Activated naive CD4-positive, alpha-beta T cell treated with anti-CD3 and anti-CD28 coated beads for 36 hours (primary cell): ENCODE measurements around the gene OSBPL3. TPM values are rescaled to one million over a fixed set of nuclear protein-coding genes. Genes with fewer than 3 reads are reported as not detected.
"Not testable (repeated sequence)": the region's sequence is repeated elsewhere in the genome, so short reads cannot be mapped to it uniquely, and the experiment has no call there.

Experiments
- CTCF ChIA-PET: fragments of 350-600 bp; sonication (Branson Sonifier 250); formaldehyde crosslinking; loops from one replicate; lab custom pipeline; 2021; ENCODE audit warnings: antibody characterized with exemption; lab: Charles Lee
- DNase-seq: peaks from one replicate; pipeline ENCODE4 v3.0.0-alpha.2; 2020
- H3K27ac Mint-ChIP-seq: one replicate; pipeline ENCODE4 v1.8.0; 2021; ENCODE audit warnings: mild to moderate bottlenecking, mixed read lengths
- H3K27me3 Mint-ChIP-seq: one replicate; pipeline ENCODE4 v1.8.0; 2021; ENCODE audit warnings: low read depth, mixed read lengths
- H3K36me3 Mint-ChIP-seq: one replicate; pipeline ENCODE4 v1.8.0; 2021; ENCODE audit warnings: low read depth, mixed read lengths
- H3K4me1 Mint-ChIP-seq: one replicate; pipeline ENCODE4 v1.8.0; 2021; ENCODE audit warnings: low read depth, mixed read lengths
- H3K4me3 Mint-ChIP-seq: one replicate; pipeline ENCODE4 v1.8.0; 2021; ENCODE audit warnings: mild to moderate bottlenecking, moderate library complexity, mixed read lengths
- H3K9me3 Mint-ChIP-seq: one replicate; pipeline ENCODE4 v1.8.0; 2021; ENCODE audit warnings: mixed read lengths
- intact Hi-C: fragments of 100-400 bp; cut with micrococcal nuclease; formaldehyde crosslinking; loops from one replicate; pipeline ENCODE4 v1.15.1; 2023
- total RNA-seq, 2 experiments: library from RNA; stranded (reverse); gene quantifications; one replicate each; pipeline ENCODE4 v1.2.3, GENCODE V29; 2021

The OSBPL3 gene
- total RNA-seq, 2 experiments from 2014 or later = 25.1 to 27.9 TPM

DNA sequence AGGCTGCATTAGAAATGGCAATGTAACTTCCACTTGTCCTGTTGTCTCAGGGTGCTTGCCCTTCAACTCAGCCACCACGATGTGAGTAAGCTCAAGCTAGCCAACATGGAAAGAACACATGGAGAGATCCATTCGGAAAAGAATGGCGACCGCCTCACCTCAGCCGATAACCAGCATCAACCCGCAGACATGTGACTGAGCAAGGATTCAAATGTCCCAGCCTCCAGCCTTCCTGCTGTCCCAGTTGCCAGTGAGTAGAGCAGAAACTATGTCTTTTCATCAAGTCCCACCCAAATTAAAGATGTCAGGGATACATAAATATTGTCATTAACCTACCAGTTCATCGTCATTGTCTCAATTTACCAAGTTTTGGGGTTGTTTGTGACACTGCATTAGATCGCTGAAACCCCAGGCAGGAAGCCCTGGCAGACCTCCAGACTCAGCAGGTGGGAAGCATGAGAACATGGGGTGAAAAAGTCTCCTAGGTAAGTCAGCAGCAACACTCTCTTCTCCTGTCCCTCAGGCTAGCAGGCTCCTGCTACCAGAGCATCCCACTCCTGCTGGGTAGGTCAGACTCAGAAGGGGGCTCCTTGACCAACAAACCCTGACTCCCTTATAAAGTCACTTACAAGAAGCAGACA lies 67.0 kb downstream of the OSBPL3 start:
- Mint-ChIP-seq H3K36me3 (peaks cover 3% of the 10 kb centered on the region), H3K9me3 (no peaks in the 10 kb centered on the region), H3K27me3 (no peaks in the 10 kb centered on the region), H3K4me3 (no peak overlapping the region), H3K27ac (no peak overlapping the region), H3K4me1 (peaks cover 80% of the 10 kb centered on the region)
- no peak for DNase-seq
- CTCF ChIA-PET = interaction anchor here (1.0 kb wide), 1 partner anchor 92 kb away, joined by 3 read pairs; no protein-coding TSS in a partner anchor
- intact Hi-C loops = loop anchor here (10.0 kb wide), 1 partner anchor 338 kb away; the partner anchor contains the start of gene PALS2

DNA sequence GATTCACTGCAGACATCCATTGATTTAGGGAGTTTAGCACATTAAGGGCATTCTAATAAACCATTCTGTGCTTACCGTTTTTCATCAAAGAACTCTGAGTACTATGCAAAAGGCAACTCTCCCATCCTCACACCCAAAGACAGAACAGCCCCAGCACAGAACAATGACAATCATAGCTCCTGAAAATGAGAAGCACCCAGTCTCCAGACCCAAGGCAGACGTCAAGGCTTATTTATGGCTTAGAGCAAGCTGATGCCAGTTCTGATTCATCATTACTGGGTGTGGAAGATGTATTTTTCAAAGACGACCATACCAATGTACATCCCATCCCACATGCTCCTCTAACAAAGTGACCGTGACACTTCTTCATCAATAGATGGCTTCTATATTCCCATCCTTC lies 67.6 kb downstream of the OSBPL3 start:
- Mint-ChIP-seq H3K27me3 (no peaks in the 10 kb centered on the region), H3K36me3 (peaks cover 3% of the 10 kb centered on the region), H3K27ac (no peak overlapping the region), H3K4me3 (no peak overlapping the region), H3K4me1 (peaks cover 74% of the 10 kb centered on the region), H3K9me3 (no peaks in the 10 kb centered on the region)
- CTCF ChIA-PET = interaction anchor here (1.0 kb wide), 1 partner anchor 92 kb away, joined by 3 read pairs; no protein-coding TSS in a partner anchor
- intact Hi-C loops = loop anchor here (10.0 kb wide), 1 partner anchor 338 kb away; the partner anchor contains the start of gene PALS2
- DNase-seq = no peak

DNA sequence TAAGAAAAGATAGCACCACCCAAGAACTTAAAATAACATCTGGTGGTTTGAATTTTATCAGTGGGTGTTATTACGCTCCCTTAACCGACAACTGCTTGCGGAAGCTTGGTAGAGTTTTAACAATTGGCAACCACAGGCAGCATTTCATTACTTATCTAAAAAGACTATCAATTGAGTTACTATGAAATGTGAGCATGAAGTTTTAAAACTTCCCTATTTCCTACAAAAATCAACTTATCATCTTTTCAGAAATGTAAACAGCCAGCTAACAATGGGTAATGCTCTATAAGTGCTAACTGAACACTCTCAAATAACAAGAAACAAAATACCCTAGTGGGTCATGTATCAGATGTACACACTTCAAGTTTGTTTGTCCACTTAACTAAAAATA lies 68.8 kb downstream of the OSBPL3 start:
- H3K4me1 Mint-ChIP-seq = peaks cover 64% of the 10 kb centered on the region
- DNase-seq = no peak

DNA sequence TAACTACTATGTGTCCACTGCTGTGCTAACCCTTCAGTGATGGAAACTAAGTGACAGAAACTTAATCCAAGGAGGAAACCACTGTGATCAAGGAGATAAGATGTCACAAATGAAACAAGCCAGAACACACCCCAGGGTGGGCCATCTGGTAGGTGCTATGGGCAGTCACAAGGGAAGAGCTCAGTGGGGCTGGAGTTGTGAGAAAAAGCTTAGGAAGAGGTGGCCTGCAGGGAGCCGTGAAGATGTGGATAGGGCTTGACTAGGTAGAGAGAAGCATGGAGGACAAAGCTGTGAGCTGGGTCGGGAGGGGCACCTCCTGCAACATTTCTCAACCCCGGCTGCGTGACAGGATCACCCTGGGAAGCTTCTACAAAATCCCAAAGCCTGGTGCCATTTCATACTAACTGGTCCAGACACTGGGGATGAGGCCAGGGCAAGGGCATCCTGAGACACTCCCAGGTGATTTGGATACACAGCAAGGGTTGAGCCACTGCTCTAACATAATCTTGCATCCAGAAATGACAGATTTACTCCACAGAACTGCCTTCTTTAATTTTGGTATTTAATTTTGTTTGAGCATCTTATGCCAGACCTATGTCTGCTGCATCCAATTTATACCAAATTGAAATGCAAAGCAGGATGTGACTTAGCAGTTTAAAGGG lies 69.3 kb downstream of the OSBPL3 start:
- Mint-ChIP-seq H3K27ac (peak overlapping the region; percentile 76), H3K27me3 (no peaks in the 10 kb centered on the region), H3K36me3 (no peaks in the 10 kb centered on the region), H3K9me3 (no peaks in the 10 kb centered on the region), H3K4me1 (peaks cover 58% of the 10 kb centered on the region), H3K4me3 (peak overlapping the region; percentile 11)
- DNase-seq = no peak
- intact Hi-C loops = loop anchor here (10.0 kb wide), 1 partner anchor 336 kb away; the partner anchor contains the start of gene PALS2
- CTCF ChIA-PET = interaction anchor here (1.0 to 1.5 kb wide), 3 partner anchors 30 to 98 kb away, joined by 3 to 4 read pairs (median 3); no protein-coding TSS in a partner anchor

More for the DNA sequence above, 68.8 kb downstream of the OSBPL3 start:
- Mint-ChIP-seq H3K4me3 (no peak overlapping the region), H3K27me3 (no peaks in the 10 kb centered on the region), H3K9me3 (no peaks in the 10 kb centered on the region), H3K36me3 (no peaks in the 10 kb centered on the region), H3K27ac (peak overlapping the region; percentile 76)
- CTCF ChIA-PET = interaction anchor here (0.6 to 1.5 kb wide), 4 partner anchors 14 to 99 kb away, joined by 3 to 4 read pairs (median 3); no protein-coding TSS in a partner anchor
- intact Hi-C loops = loop anchor here (10.0 kb wide), 1 partner anchor 336 kb away; the partner anchor contains the start of gene PALS2

DNA sequence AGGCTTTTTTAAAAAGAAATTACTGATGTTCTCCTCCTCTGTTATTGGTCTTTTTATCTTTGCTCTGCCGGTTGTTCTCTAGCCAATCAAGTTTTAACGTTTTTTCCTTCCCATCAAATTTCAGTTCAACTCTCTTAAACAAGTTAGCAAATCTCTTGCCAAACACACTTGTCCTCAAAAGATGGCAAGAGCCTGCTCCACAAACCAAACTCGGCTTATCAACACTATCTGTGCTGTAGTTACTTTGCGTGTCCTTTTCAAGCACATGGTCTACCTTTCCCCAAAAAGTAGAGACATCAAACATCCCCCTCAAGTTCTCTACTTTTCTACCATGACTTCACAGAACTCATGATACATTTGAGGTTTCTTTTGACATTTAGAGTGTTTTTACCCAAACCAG lies 71.3 kb downstream of the OSBPL3 start:
- no peak overlapping the region for H3K27ac Mint-ChIP-seq
- no peak for DNase-seq
- H3K27me3 Mint-ChIP-seq = no peaks in the 10 kb centered on the region
- H3K4me3 Mint-ChIP-seq = no peak overlapping the region
- H3K4me1 Mint-ChIP-seq = peaks cover 44% of the 10 kb centered on the region
- intact Hi-C loops = loop anchor here (10.0 kb wide), 2 partner anchors 1314 to 1374 kb away; partner anchors contain the start of genes CCDC126 and TRA2A
- H3K9me3 Mint-ChIP-seq = no peaks in the 10 kb centered on the region
- CTCF ChIA-PET = interaction anchor here (1.0 to 1.8 kb wide), 5 partner anchors 10 to 120 kb away, joined by 3 to 8 read pairs (median 3); partner anchors contain the start of gene OSBPL3
- H3K36me3 Mint-ChIP-seq = peaks cover 8% of the 10 kb centered on the region

DNA sequence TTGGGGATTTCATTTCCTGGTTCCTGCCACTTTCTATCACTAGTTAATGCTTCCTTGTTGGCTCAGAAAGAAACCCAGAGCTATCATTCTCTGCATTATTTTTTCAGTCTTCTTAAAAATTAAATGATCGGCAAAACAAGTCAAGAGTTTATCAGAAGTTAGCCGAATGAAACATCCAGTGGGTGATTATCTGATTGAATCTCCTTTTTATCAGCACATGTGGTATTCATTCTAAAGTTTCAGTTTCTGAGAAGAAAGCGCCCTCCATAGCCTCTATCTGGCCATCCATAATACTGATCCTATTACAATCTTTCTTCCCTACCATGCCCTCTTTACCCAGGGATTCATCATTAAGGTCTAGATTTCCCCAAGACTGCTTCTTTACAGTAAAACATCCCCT lies 71.8 kb downstream of the OSBPL3 start:
- intact Hi-C loops = loop anchor here (10.0 kb wide), 2 partner anchors 1313 to 1373 kb away; partner anchors contain the start of genes CCDC126 and TRA2A
- Mint-ChIP-seq H3K4me3 (no peak overlapping the region), H3K36me3 (peaks cover 8% of the 10 kb centered on the region), H3K9me3 (no peaks in the 10 kb centered on the region), H3K27ac (no peak overlapping the region), H3K4me1 (peaks cover 39% of the 10 kb centered on the region), H3K27me3 (no peaks in the 10 kb centered on the region)
- CTCF ChIA-PET = interaction anchor here (1.0 to 1.8 kb wide), 4 partner anchors 71 to 121 kb away, joined by 3 to 8 read pairs (median 4); partner anchors contain the start of gene OSBPL3
- DNase-seq = no peak

DNA sequence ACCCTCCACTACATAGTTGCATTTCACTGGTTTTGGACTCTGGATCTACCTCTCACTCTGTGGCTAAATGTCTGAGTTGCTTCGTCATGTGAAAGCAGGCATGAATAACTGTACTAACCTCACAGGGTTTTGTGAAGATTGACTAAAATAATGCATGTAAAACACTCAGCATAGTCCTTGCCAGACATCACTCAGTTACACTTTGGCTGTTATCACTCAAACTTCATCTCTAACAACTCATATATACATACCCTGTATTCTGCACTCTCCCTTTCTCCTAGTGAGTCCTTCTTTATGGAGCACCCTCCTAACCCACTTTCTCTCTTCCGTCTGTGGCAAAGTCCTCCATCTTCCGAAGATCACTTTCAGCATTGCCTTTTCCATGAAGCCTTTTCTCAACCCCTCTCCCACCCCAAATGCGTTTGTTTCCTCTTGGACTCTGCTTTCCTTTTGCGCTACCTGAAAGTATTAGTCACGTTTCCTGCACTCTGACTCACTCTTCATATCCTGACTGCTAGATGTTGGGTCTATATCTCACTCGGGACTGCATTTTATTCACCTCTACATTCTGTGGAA lies 72.6 kb downstream of the OSBPL3 start:
- CTCF ChIA-PET = interaction anchor here (0.8 to 1.8 kb wide), 3 partner anchors 8 to 122 kb away, joined by 3 to 8 read pairs (median 5); partner anchors contain the start of gene OSBPL3
- Mint-ChIP-seq H3K27me3 (no peaks in the 10 kb centered on the region), H3K9me3 (no peaks in the 10 kb centered on the region)

DNA sequence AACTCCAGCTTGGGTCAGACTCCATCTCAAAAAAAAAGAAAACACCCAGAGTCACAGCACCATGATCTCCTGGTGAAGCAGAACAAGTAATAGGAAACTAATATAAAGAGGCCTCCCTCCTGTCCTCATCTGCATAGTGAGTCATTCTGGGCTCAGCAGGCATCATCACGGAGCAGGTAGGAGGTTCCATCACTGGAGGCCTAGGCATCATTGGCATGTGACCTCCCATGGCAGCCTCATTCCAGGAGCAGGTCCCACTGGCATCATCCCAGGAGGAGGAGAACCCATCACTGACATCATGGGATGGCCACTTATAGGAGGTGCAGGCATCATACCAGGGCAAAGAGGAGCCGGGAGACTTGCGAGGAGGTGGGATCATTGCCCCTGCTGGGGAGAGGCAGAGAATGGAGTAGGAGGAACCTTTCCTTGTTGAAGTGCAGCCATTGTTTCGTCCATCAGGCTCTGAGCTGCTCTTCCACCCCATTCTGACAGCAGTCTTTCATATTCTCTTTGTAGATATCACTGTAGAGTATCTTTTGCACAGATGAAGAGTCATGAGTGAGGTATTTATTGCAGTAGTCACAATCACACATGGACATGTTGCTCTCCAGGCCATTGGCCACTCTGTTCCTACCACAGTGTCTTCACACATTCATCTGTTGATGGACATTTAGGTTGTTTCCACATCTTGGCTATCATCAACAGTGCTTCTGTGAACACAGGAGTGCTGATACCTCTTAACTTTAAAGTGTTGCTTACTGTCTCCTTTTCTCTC lies 73.8 kb downstream of the OSBPL3 start:
- peaks cover 8% of the 10 kb centered on the region for H3K36me3 Mint-ChIP-seq

More for the DNA sequence above, 72.6 kb downstream of the OSBPL3 start:
- intact Hi-C loops = loop anchor here (1.0 to 10.0 kb wide), 13 partner anchors 9 to 1373 kb away; partner anchors contain the start of genes CCDC126, CYCS and TRA2A
- H3K27ac Mint-ChIP-seq = no peak overlapping the region
- H3K4me3 Mint-ChIP-seq = no peak overlapping the region
- peak; percentile 48 for DNase-seq
- peaks cover 8% of the 10 kb centered on the region for H3K36me3 Mint-ChIP-seq
- peaks cover 34% of the 10 kb centered on the region for H3K4me1 Mint-ChIP-seq

DNA sequence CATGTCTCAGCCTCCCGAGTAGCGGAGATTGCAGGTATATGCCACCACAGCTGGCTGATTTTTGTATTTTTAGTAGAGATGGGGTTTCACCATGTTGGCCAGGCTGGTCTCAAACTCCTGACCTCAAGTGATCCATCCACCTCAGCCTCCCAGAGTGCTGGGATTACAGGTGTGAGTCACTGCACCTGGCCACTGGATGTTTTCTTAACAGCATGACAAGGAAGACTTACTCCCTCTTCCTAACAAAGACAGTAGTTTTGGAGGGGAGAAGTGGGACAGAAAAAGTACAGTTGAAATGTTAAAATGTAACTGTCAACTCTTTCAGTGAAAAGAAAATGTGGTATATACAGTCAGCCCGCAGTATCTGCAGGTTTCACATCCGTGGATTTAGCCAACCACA lies 76.0 kb downstream of the OSBPL3 start:
- H3K36me3 Mint-ChIP-seq, H3K9me3 Mint-ChIP-seq, DNase-seq, H3K27ac Mint-ChIP-seq, CTCF ChIA-PET, H3K4me3 Mint-ChIP-seq, H3K27me3 Mint-ChIP-seq: not testable (repeated sequence)
- intact Hi-C loops = loop anchor here (10.0 kb wide), 2 partner anchors 1309 to 1369 kb away; partner anchors contain the start of genes CCDC126 and TRA2A
- H3K4me1 Mint-ChIP-seq = peaks cover 27% of the 10 kb centered on the region

More for the DNA sequence above, 73.8 kb downstream of the OSBPL3 start:
- intact Hi-C loops = loop anchor here (10.0 kb wide), 2 partner anchors 1311 to 1371 kb away; partner anchors contain the start of genes CCDC126 and TRA2A
- Mint-ChIP-seq H3K4me1 (peaks cover 28% of the 10 kb centered on the region), H3K27ac (no peak overlapping the region), H3K27me3 (no peaks in the 10 kb centered on the region), H3K4me3 (no peak overlapping the region), H3K9me3 (no peaks in the 10 kb centered on the region)
- CTCF ChIA-PET = interaction anchor here (0.6 to 1.2 kb wide), 2 partner anchors 85 to 146 kb away, joined by 3 to 4 read pairs; no protein-coding TSS in a partner anchor
- DNase-seq = peak; percentile 67

DNA sequence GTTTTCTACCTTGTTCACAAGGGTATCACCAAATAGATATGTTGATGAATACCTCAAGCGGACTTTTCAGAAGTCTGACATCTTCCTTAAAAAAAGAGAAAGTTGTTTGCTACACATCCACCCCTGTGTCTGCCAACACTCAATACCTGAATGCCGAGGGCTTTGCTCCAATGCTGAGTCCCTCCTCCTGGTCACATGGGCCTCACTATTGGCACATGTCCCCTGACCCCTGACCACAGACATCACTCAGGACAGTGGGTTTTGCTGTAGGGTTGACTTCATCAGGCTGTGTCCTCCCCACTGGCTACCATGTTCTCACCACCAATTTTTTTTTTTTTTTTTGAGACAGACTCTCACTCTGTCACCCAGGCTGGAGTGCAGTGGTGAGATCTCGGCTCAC lies 76.4 kb downstream of the OSBPL3 start:
- H3K27me3 Mint-ChIP-seq = no peaks in the 10 kb centered on the region
- no peak overlapping the region for H3K27ac Mint-ChIP-seq
- intact Hi-C loops = loop anchor here (10.0 kb wide), 2 partner anchors 1309 to 1369 kb away; partner anchors contain the start of genes CCDC126 and TRA2A
- no peak overlapping the region for H3K4me3 Mint-ChIP-seq
- CTCF ChIA-PET = no interaction called here
- peaks cover 8% of the 10 kb centered on the region for H3K36me3 Mint-ChIP-seq
- no peaks in the 10 kb centered on the region for H3K9me3 Mint-ChIP-seq
- H3K4me1 Mint-ChIP-seq = peaks cover 32% of the 10 kb centered on the region
- no peak for DNase-seq

DNA sequence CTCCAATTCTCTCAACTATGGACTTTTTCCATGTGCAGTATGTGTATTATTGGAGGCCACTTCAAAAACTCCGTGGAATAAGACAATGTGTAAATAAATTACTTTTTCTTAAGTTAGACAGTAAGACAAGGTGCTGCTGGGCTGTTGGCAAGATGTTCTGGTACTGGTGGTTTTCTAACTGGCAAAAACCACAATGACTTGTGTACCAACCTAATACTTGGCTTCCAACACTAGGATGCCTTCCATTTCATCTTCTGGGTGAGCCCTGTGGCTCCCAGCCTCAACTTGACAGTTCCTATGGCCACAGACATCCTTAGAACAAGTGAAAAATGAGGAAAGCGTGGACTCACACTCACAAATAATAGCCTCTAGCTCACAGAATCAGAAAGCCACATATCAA lies 77.0 kb downstream of the OSBPL3 start:
- Mint-ChIP-seq H3K27me3 (no peaks in the 10 kb centered on the region), H3K36me3 (peaks cover 8% of the 10 kb centered on the region), H3K9me3 (no peaks in the 10 kb centered on the region), H3K4me1 (peaks cover 37% of the 10 kb centered on the region), H3K4me3 (no peak overlapping the region), H3K27ac (no peak overlapping the region)
- intact Hi-C loops = loop anchor here (10.0 kb wide), 2 partner anchors 1308 to 1368 kb away; partner anchors contain the start of genes CCDC126 and TRA2A
- DNase-seq = no peak
- CTCF ChIA-PET = no interaction called here
